NCI-H345 treated with DMSO at 0.1 percent for 48 hours (cell line): ENCODE data around the gene UCN.

Experiments used
- DNase-seq: peaks from one replicate; lab custom pipeline; 2025; ENCODE audit not compliant: unreplicated experiment; lab: John Stamatoyannopoulos, UW

The UCN gene

DNA sequence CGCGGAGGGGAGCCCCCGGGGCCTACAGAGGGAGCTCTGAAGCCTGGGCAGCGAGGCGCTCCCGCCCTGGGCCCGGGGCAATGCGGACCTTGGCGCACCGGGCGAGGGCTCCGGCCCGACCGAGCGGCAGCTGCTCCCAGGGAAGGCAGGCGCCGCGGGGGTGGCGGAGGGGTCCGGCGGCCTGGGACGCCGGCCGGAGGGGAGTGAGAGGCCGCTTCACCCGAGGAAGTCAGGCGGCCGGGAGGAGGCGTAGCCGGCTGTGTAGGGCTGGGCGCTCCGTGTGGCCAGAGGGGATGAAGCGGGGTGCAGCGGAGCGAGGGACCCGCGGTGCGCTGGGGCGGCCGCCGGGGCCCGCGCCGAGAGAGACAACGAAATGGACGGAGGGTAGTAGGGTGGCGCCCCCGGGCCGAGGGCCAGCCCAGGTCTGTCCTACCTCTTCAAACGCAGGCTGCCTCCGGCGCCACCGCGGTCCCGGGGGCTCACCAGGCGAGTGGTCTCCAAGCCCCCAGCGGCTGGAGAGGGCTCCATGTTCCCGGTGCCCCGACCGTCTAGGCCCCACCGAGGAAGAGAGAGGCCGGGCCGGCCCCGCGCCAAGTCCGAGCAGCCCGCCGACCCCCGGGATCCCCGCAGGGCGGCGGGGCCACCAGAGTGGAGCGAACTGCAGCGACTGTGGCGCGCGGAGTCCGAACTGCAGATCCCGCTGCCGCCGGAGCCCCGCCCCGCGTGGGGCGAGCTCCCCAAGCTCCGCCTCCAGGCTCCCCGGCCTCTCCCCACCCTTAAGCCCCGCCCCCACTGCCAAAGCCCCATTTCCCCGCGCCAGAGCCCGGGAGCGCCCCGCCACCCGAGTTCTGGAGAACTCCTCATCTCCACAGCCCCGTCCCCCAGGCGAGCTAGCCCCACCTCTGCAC, 45.6 kb downstream of the UCN start, which contains the start of gene SLC30A3:
TSS of gene SLC30A3 (minus strand) at position 669 of the 908 bp plus-strand sequence. CDS start at position 528, 141 bp downstream.
- no peak for DNase-seq

DNA sequence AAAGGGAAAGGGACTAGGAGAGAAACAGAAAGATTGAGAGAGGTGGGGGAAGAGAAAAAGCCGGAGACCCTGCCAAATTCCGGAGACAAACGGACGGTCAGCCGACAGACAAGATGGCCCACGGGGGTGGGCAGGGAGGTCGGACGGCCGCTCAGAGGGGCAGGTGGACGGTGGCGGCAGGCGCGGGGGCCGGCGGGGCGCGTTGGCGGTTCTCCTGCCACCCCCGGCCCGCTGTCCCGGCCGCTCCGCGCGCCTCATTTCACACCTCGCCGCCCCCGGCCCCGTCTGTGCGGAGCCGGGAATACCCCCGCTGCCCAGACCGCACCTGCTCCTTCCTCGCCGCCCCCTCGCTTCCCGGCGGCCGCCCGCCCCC, 46.3 kb downstream of the UCN start:
- DNase-seq, result no peak

DNA sequence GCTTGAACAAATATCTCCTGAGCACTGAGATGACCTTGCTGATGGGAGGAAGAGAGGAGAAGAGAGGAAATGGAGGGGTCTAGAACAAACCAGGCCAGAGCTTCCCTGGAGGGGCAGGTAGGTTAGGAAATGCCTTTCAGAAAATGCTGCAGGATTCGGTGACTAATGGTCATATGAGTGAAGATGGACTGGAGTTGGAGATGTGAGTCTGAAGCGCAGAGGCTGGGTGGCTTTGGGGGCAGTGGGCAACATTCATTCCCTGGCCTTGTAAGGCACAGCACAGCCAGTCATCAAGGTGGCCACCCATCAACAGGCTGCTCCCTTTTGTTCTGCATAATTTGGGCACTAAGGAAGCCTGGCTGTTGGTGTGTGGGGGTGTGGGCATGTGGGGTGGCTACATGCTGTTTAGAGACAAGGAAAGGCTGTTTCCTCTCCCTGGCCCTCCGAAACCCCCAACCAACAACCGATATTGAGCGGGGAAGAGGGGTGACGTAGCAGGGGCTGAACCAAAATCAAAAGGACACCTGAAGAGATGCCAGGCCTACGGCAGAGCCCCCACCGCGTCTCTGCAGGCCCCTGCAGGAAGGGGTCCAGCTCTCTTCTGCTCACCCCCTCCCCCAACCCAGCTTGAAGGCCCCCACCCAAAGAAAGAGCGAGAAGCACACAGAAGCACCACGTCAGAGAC, 46.9 kb downstream of the UCN start:
- DNase-seq, result no peak

DNA sequence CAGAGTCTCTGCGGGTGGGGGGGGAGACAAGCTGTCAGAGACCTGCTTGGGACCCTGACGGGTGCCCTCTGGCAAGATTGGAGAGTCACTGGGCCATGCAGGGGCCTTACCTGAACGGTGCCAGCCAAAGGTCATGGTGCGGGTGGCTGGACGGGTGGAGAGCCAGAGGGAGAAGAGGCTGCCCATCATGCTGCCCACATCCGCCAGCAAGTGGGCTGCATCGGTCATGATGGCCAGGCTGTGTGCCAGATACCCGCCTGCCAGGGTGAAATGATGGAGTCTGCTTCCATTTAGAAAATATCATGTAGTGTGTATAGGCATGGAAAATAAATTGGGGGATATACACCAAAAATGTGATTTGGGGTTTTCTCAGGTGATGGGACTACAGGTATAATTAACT, 50.2 kb downstream of the UCN start:
- no peak for DNase-seq
